ENCODE data around the gene SCARB1.

DNA sequence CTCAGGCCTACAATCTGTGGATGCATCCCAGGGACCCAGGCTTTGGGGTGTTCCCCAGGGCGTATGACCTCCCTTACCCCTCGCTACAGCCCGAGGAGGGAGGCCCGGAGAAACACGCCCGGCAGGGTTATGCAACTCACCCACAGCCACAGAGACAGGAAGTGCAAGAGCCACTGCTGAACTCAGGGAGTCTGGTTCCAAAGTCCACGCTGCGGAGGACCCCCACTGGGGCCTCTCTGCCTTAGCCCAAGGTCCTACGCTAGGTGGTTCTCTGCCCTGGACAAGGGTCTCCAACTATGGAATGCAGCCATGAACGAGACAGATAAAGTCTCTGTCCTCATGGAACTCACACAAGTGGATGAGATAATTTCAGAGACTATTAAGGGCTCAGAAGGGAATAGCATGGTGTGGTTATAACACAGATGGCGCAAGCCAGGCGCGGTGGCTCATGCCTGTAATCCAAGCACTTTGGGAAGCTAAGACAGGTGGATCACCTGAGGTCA, 11.3 kb downstream of the SCARB1 start:
- TF ChIP-seq, protein P1, sequence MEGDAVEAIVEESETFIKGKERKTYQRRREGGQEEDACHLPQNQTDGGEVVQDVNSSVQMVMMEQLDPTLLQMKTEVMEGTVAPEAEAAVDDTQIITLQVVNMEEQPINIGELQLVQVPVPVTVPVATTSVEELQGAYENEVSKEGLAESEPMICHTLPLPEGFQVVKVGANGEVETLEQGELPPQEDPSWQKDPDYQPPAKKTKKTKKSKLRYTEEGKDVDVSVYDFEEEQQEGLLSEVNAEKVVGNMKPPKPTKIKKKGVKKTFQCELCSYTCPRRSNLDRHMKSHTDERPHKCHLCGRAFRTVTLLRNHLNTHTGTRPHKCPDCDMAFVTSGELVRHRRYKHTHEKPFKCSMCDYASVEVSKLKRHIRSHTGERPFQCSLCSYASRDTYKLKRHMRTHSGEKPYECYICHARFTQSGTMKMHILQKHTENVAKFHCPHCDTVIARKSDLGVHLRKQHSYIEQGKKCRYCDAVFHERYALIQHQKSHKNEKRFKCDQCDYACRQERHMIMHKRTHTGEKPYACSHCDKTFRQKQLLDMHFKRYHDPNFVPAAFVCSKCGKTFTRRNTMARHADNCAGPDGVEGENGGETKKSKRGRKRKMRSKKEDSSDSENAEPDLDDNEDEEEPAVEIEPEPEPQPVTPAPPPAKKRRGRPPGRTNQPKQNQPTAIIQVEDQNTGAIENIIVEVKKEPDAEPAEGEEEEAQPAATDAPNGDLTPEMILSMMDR (IDR thresholded peaks at IDR 0.05; ENCODE audit: poor library complexity) = no peak
- TF ChIP-seq EZH2 (IDR thresholded peaks at IDR 0.05; ENCODE audit: borderline replicate concordance) (no peak), EZH2phosphoT487 (IDR thresholded peaks at IDR 0.05; ENCODE audit: low read depth, severe bottlenecking, unreplicated experiment) (no peak)
